HUES64 (cell line): ENCODE measurements around the gene SLCO4A1.
A peak's percentile ranks its signal among the peaks of the same experiment; 100 is the strongest.

Source experiments
- H3K27ac ChIP-seq: 2 replicates; pipeline ENCODE4 v1.7.0; 2013; ENCODE audit warnings: low read depth, low read length, inconsistent platforms
- H3K27me3 ChIP-seq: 2 replicates; pipeline ENCODE4 v1.6.1; 2013; ENCODE audit warnings: mild to moderate bottlenecking, low read length; ENCODE audit not compliant: insufficient read depth
- H3K36me3 ChIP-seq: 2 replicates; pipeline ENCODE4 v1.6.1; 2013; ENCODE audit warnings: mild to moderate bottlenecking, low read length; ENCODE audit not compliant: insufficient read depth
- H3K4me1 ChIP-seq: 2 replicates; pipeline ENCODE4 v1.6.1; 2013; ENCODE audit warnings: mild to moderate bottlenecking, low read length, moderate library complexity; ENCODE audit not compliant: insufficient read depth
- H3K4me3 ChIP-seq: 2 replicates; pipeline ENCODE4 v1.5.1; 2013; ENCODE audit warnings: mild to moderate bottlenecking, low read length, moderate library complexity
- H3K9ac ChIP-seq: 2 replicates; pipeline ENCODE4 v1.6.1; 2013; ENCODE audit warnings: mild to moderate bottlenecking, low read depth, low read length
- H3K9me3 ChIP-seq: 2 replicates; pipeline ENCODE4 v1.6.1; 2013; ENCODE audit warnings: low read depth, low read length; ENCODE audit not compliant: insufficient read depth
- WGBS: fragments of 150-250, 120-280 bp; methylation state at CpG from one replicate; pipeline ENCODE4 v1.1.7; 2013; ENCODE audit warnings: missing lambda C conversion rate; 5-methylcytosine and 5-hydroxymethylcytosine counted together

SLCO4A1 gene

GRCh38 chr20:62709537-62709905 lies 67.2 kb downstream of the SLCO4A1 start:
- Histone ChIP-seq H3K36me3 (no peaks in the 10 kb centered on the region), H3K9me3 (no peaks in the 10 kb centered on the region), H3K4me1 (no peaks in the 10 kb centered on the region), H3K4me3 (peak overlapping the region; percentile 48; the same call in 1 of the 2 replicates), H3K27me3 (peaks cover 38% of the 10 kb centered on the region), H3K27ac (no peak overlapping the region), H3K9ac (no peak overlapping the region)
- 91% methylated on average over 30 of the region's 30 CpGs for WGBS

- WGBS = 91% methylated on average over 20 of the region's 20 CpGs
- no peaks in the 10 kb centered on the region for H3K9me3 ChIP-seq
- no peak overlapping the region for H3K27ac ChIP-seq
- H3K36me3 ChIP-seq = no peaks in the 10 kb centered on the region
- H3K9ac ChIP-seq = no peak overlapping the region
- no peak overlapping the region for H3K4me3 ChIP-seq
- H3K27me3 ChIP-seq = peaks cover 38% of the 10 kb centered on the region
- no peaks in the 10 kb centered on the region for H3K4me1 ChIP-seq
Measured at GRCh38 chr20:62710221-62710885, 68.0 kb downstream of the SLCO4A1 start.

- WGBS = 83% methylated on average over 18 of the region's 23 CpGs
- no peak overlapping the region for H3K27ac ChIP-seq
- no peak overlapping the region for H3K4me3 ChIP-seq
- no peaks in the 10 kb centered on the region for H3K36me3 ChIP-seq
- H3K9ac ChIP-seq = no peak overlapping the region
- no peaks in the 10 kb centered on the region for H3K4me1 ChIP-seq
- H3K9me3 ChIP-seq = no peaks in the 10 kb centered on the region
- H3K27me3 ChIP-seq = peaks cover 38% of the 10 kb centered on the region
Measured at GRCh38 chr20:62710886-62711702, 68.8 kb downstream of the SLCO4A1 start.

GRCh38 chr20:62711703-62712101 lies 69.4 kb downstream of the SLCO4A1 start:
- Histone ChIP-seq H3K9ac (no peak overlapping the region), H3K36me3 (no peaks in the 10 kb centered on the region), H3K4me1 (no peaks in the 10 kb centered on the region), H3K27me3 (peaks cover 38% of the 10 kb centered on the region), H3K4me3 (no peak overlapping the region), H3K9me3 (no peaks in the 10 kb centered on the region), H3K27ac (no peak overlapping the region)
- WGBS = 85% methylated on average over 23 of the region's 23 CpGs

GRCh38 chr20:62712606-62713005 lies 70.3 kb downstream of the SLCO4A1 start:
- Histone ChIP-seq H3K27ac (no peak overlapping the region), H3K4me3 (no peak overlapping the region), H3K4me1 (no peaks in the 10 kb centered on the region), H3K9ac (no peak overlapping the region), H3K27me3 (peaks cover 37% of the 10 kb centered on the region), H3K36me3 (no peaks in the 10 kb centered on the region), H3K9me3 (no peaks in the 10 kb centered on the region)
- 90% methylated on average over 8 of the region's 8 CpGs for WGBS

GRCh38 chr20:62714006-62714405 lies 71.7 kb downstream of the SLCO4A1 start:
- no peak overlapping the region for H3K9ac ChIP-seq

GRCh38 chr20:62714799-62715198 lies 72.5 kb downstream of the SLCO4A1 start:
- Histone ChIP-seq H3K9ac (no peak overlapping the region), H3K9me3 (no peaks in the 10 kb centered on the region), H3K27ac (no peak overlapping the region), H3K27me3 (peaks cover 15% of the 10 kb centered on the region), H3K4me3 (no peak overlapping the region), H3K36me3 (no peaks in the 10 kb centered on the region), H3K4me1 (no peaks in the 10 kb centered on the region)
- 94% methylated on average over 6 of the region's 6 CpGs for WGBS

More at GRCh38 chr20:62714006-62714405, 71.7 kb downstream of the SLCO4A1 start:
- no peaks in the 10 kb centered on the region for H3K36me3 ChIP-seq
- H3K9me3 ChIP-seq = no peaks in the 10 kb centered on the region
- peaks cover 23% of the 10 kb centered on the region for H3K27me3 ChIP-seq
- H3K27ac ChIP-seq = no peak overlapping the region
- 93% methylated on average over 10 of the region's 10 CpGs for WGBS
- H3K4me3 ChIP-seq = no peak overlapping the region
- H3K4me1 ChIP-seq = no peaks in the 10 kb centered on the region

GRCh38 chr20:62715201-62715600 lies 72.9 kb downstream of the SLCO4A1 start:
- no peak overlapping the region for H3K9ac ChIP-seq
- no peak overlapping the region for H3K27ac ChIP-seq
- no peaks in the 10 kb centered on the region for H3K4me1 ChIP-seq
- WGBS = 93% methylated on average over 10 of the region's 10 CpGs
- 0 out of 2 replicates have a peak, but pooled peaks cover under 1% of the 10 kb centered on the region for H3K9me3 ChIP-seq
- peaks cover 11% of the 10 kb centered on the region for H3K27me3 ChIP-seq
- no peak overlapping the region for H3K4me3 ChIP-seq
- no peaks in the 10 kb centered on the region for H3K36me3 ChIP-seq

- H3K4me1 ChIP-seq = no peaks in the 10 kb centered on the region
- WGBS = 85% methylated on average over 30 of the region's 30 CpGs
- no peak overlapping the region for H3K4me3 ChIP-seq
- H3K9ac ChIP-seq = no peak overlapping the region
- no peaks in the 10 kb centered on the region for H3K27me3 ChIP-seq
- peaks cover 12% of the 10 kb centered on the region for H3K9me3 ChIP-seq
- H3K27ac ChIP-seq = no peak overlapping the region
- no peaks in the 10 kb centered on the region for H3K36me3 ChIP-seq
Measured at GRCh38 chr20:62716198-62716940, 74.1 kb downstream of the SLCO4A1 start.

- no peaks in the 10 kb centered on the region for H3K4me1 ChIP-seq
- no peaks in the 10 kb centered on the region for H3K27me3 ChIP-seq
- WGBS = 96% methylated on average over 11 of the region's 11 CpGs
- no peaks in the 10 kb centered on the region for H3K36me3 ChIP-seq
- H3K9me3 ChIP-seq = peaks cover 17% of the 10 kb centered on the region
- H3K27ac ChIP-seq = no peak overlapping the region
- H3K4me3 ChIP-seq = no peak overlapping the region
- no peak overlapping the region for H3K9ac ChIP-seq
Measured at GRCh38 chr20:62716941-62717310, 74.6 kb downstream of the SLCO4A1 start.

- WGBS = 86% methylated on average over 18 of the region's 18 CpGs
- H3K36me3 ChIP-seq = no peaks in the 10 kb centered on the region
- H3K4me3 ChIP-seq = no peak overlapping the region
- H3K4me1 ChIP-seq = no peaks in the 10 kb centered on the region
- no peaks in the 10 kb centered on the region for H3K27me3 ChIP-seq
- no peak overlapping the region for H3K27ac ChIP-seq
- H3K9ac ChIP-seq = no peak overlapping the region
- H3K9me3 ChIP-seq = peaks cover 18% of the 10 kb centered on the region
Measured at GRCh38 chr20:62717933-62718332, 75.6 kb downstream of the SLCO4A1 start.
